GM15510 (cell line): Measurements from ENCODE around the gene PTPRN2.

Experiments used
- POLR2A ChIP-seq: IDR thresholded peaks from 3 replicates; pipeline ENCODE4 v1.6.1; 2011; ENCODE audit warnings: borderline replicate concordance; ENCODE audit not compliant: insufficient read length; ENCODE audit errors: extremely low read depth

Gene PTPRN2

DNA sequence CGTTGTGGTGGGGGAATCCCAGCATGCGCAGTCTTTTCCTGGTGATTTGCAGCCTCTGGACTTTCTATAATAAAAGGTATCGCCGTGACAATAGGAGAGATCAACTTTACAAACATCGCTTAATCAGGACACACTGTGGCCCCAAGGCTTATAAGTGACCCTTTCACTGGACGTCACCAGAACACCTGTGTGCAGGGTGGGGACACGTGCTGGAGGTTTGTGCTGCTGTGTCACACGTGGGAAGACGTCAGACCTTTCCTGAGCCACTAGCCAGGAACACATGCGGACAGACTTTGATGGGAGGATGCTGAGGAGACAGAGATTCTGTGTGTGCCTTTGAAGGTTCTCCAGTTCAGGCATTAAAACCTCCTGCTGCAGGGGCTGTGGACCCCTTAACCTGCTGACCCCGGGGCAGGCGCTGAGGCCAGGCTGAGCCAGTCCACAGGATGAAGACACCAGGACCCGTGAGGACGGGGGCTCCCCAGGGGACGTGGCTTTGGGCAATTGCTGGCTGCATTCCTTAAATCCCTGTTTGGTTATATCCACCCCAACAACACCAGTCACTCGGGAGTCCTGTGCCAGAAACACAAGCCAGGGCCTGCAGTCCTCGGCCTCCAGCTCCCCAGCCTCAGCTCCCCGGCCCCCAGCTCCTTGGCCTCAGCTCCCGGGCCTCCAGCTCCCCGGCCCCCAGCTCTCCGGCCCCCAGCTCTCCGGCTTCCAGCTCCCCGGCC, 183.4 kb downstream of the PTPRN2 start:
- TF ChIP-seq POLR2A, result no peak

DNA sequence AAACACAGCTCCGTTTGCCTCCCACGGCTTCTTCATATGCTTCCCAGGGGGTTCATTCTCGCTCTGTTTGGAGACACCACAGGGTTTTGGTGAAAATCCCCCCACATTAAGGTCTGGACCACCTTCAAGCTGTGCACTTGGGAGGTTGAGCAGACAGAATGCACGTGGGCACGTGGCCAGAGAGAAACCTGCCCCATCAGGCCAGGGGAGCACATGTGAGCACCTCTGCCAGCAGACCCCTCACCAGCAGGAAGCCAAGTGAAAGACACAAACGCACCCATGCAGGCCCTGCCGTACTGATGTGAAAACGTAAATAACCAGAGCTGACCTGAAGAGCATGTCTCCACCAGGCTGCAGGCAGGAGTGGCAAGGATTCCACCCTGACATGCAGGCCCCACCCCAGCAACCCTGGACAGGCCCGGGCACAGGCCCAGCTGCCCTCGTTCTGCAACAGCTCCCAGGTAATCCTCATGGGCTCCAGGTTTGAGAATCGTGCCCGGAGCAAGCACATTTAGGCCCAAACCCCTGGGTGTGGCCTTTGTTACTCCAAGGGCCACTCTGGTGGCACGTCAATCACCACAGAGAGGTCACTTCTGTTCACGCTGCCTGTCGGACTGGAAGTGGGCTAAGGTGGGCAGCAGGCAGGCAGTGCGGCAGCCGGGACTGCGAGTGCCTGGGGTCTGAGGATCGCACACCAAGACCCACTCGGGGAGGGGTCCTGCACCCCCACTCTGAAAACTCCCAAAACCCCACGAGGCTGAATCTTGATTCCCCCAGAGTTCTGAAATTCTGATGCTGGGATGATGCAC, 184.4 kb downstream of the PTPRN2 start:
- TF ChIP-seq POLR2A, result no peak

DNA sequence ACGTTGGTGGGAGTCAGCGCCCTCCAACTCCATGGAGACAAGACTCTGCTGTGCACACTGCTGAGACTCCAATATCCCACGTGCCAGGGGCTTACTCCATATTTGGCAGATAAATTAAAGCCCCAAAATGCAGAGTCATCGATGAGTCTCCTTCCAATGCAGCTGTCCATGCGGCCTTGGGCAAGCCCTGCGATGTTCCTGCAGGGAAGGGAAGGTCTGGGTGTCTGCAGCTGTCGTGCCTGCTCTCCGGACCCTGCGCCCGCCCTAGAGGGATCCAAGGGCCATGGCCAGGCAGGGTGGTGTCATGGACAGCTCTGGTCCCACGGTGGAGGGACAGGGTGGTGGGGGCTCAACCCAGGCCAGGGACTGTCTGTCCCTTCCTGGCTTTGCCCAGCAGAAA, 185.2 kb downstream of the PTPRN2 start:
- no peak for TF ChIP-seq POLR2A

DNA sequence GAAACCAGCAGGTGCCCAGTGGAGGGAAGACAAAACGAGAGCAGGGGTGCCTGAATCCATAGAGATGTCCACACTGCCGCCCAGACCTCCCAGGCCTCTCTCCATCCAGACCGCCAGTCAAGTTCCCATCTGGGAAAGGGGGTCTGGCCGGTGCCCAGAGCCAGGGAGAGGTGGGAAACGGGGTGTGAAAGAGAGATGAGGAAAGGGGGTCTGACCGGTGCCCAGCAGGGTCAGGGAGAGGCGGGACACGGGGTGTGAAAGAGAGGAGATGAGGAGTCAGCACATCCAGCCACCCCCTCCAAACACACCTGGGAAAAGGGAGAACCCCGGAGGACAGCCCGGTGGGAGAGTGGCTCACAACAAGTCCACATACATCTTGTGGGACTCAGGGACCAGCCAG, 185.8 kb downstream of the PTPRN2 start:
- no peak for TF ChIP-seq POLR2A

DNA sequence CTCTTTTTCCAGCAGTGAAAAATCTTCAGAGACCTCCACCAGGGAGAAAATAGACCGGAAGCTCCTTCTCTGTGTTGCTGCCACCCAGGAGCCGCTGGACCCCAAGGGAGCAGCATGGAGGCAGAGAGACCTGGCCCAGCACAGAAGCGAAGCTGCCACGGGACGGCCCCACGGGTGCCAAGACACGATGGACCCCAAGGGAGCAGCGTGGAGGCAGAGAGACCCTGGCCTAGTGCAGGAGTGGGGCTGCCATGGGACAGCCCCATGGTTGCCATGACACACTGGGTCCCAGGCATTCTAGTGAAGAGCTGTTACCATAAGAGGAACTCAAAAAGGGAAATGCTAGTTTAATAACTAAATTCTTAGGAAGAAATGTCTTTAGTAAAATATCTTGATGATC, 186.3 kb downstream of the PTPRN2 start:
- no peak for TF ChIP-seq POLR2A

DNA sequence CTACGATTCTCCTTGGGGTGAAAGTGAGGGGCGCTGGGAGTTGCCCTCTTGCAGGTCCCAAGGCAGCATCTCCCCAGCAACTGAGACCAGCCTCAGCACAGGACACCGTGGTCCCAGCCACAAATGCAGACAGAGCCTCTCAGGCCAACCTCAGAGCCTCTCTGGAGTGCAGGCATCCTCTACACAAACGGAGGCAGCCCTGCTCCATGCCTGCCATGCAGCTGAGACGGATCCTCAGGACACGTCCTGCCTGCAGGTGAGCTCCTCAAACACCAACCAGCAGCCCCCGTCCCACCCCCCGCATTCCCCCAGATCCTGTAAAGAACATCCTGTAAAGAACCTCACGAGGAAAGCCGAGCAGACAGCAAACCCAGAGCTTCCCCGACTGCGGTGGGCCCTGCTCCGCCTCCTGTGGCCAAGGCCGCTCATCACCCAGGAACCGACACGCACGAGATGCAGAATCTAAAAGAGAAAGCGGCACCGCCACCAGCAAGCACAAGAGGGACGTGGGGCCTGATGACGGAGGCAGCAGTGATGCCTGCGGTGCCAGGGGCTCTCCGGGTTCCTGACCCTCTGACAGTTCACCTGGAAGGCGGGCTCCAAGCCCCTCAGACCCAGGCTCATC, 186.9 kb downstream of the PTPRN2 start:
- no peak for TF ChIP-seq POLR2A

DNA sequence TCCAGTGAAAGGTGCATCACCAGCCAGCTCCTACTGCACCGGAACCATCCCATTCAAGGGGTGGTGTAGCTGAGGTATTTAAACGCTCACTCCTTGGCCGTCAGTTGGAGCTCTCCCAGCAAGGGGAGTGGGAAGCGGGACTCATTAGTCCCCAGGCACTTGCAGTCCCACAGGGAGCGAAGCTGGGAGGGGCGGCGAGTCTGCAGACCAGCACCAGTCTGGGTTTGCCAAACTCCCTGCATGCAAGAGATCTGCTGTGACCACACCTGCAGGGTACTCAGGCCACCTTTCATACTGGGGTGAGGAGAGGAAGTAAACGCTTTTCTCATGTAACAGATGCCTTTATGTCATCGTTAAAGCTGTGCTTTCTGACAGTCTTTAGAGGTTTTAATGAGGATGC, 187.9 kb downstream of the PTPRN2 start:
- no peak for TF ChIP-seq POLR2A

DNA sequence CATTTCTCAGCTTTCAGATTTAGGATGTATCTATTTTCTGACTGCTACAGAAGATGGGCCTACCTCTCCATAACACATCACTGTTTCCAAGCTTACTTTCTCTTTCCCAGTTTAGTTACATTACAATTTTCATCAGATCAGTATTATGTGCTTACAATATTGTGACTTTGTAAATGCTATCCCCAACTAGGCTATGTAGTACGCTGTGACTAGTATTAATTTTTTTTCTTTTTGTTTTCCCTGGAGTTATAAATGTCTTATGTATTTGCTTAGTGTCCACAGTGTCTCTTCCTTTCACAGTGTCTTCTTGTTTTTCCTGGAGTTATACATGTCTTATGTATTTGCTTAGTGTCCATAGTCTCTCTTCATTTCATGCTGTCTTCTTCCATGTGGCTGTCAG, 188.9 kb downstream of the PTPRN2 start:
- no peak for TF ChIP-seq POLR2A

DNA sequence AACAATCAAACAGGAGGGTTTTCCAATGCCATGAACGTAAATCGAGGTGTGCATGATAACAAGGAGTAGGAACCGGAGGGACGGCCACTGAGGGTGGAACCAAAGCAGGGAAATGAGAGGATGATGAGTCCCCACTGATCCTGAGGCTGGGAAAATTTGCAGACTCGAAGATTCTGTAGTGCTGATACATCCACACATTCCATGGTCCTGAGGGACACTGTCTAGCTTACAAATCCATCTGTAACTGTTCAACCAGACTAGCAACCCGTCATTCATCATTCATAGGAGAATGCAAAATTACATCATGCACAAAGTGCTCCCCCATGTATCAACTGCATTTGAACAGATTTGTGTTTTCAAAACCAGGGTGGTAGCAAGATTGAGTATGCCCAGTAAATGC, 189.7 kb downstream of the PTPRN2 start:
- TF ChIP-seq POLR2A, result no peak

DNA sequence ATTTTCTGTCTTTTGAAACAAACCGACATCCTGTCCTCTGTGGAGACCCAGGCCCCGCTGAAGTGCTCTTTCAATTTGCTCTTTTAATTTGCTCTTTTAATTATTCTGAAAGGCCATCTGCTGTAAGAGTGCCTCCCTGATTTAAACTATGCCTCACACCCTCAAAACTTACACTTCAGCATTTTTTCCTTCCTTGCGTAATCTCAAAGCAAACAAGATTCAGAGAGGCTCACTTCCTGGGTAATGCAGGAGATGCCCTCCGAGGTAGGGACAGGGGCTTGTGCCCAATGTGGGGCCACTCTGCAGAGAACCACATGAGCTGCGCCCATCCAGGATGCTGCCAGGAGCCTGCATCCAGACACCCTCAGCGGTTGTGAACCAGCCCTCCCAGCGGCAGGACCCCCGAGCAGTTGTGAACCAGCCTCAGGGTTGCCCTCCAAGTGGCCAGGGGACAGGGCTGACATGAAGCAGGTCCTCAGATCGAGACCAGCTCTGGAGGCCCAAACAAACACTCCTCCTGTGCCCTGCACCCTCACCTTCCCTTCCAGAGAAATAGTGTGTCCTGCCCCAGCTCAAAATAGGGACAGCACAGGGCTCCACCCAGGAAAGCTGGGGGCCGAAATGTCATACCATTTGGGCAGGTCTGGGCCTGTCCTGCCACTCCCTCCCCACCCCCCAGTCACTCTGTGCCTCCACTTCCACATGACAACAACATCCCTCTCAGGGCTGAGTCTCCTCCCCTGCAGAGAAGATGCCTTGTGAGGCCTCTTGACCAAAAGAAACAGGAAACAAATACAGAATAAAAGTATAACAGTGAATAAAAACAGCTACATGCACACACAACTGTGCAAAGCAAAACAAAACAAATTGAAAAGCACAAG, 190.4 kb downstream of the PTPRN2 start:
- TF ChIP-seq POLR2A, result no peak

DNA sequence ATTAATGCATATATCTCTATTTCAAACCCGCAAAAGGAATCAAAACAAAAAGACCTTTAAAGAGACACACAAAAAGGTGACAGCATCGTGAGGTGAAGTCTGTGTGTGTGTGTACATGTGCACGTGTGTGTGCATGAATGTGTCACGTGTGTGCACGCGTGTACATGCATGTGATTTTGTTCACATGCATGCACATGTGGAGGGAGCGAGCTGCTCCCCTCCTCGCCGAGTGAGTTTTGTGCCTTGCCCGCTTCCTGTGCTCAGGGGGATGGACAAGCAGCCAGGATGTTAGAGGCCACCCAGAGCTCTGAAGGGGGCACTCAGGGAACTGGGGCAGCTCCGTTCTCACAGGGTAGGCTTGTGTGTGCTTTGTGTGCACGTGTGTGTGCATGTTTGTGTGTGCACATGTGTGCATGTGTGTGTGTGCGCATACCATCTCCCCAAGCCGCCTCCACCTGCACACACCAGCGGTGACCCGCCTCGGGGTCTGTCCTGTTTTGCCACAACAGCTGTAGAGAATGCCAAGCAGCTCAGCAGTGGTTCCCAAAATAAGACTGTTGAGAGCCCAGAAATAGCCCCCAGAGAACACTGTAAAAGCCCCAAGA, 191.2 kb downstream of the PTPRN2 start:
- no peak for TF ChIP-seq POLR2A

DNA sequence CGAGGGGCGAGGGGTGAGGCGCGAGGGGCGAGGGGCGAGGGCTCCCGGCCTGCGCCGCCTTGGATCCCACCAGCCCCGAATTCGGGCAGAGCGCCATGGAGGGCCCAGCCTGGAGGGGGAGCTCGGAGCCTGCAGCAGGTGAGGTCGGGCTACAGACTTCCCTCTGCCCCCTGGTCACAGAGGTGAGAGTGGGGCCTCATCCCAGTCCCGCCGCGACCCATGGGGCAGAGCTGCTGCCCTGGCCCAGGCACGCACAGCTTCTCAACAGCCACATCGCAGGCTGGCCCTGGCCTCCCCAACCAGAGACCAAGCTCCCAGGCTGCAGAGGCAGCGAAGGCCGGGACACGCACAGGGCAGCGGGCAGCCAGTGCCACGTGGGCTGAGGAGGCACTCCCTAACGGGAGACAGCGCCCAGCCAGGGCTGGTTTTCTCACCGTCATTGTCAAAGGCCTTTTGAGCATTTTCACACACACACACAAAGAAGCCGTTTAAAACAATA, 191.8 kb downstream of the PTPRN2 start:
- TF ChIP-seq POLR2A, result no peak

DNA sequence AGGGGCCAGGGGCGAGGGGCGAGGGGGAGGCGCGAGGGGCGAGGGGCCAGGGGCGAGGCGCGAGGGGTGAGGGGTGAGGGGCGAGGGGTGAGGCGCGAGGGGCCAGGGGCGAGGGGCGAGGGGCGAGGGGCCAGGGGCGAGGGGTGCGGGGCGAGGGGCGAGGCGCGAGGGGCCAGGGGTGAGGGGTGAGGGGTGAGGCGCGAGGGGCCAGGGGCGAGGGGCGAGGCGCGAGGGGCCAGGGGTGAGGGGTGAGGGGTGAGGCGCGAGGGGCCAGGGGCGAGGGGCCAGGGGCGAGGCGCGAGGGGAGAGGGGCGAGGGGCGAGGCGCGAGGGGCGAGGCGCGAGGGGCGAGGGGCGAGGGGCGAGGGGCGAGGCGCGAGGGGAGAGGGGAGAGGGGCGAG, 192.3 kb downstream of the PTPRN2 start:
- no peak for TF ChIP-seq POLR2A

DNA sequence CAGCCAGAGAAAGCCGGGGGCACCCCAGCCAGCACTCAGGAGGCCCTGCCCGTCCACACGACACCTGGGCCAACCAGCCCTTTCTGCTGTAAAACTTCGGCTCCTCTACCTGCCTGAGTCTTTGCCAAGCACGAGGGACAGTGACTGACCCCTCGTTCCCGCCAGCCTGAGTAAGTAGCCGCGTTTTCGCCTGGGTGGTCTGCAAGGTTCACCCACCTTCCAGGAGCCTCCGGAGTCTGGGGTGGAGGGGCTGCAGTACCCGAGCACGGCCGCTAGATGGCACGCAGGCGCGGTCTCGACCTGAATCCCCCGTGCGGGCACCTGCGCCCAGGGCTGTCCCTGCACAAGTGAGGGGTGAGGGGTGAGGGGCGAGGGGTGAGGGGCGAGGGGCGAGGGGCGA, 192.7 kb downstream of the PTPRN2 start:
- no peak for TF ChIP-seq POLR2A
